ENCODE data around the gene MAD2L1BP. TPM values are rescaled to one million over a fixed set of nuclear protein-coding genes. Genes with fewer than 3 reads are reported as not detected.

Gene MAD2L1BP
- total and polyA plus RNA-seq, 2 donors (not counting 3 experiments of a cell fraction or from before 2014, with no cell fraction given), result 32.3 to 62.0 TPM

GRCh38 chr6:43593938-43594337 is 41.7 kb upstream of the MAD2L1BP start:
- H3K4me1 ChIP-seq (ENCODE audit: control insufficient read depth, extremely low read depth, insufficient read depth, low read length), result no peaks in the 10 kb centered on the region
- no peak overlapping the region for H3K4me3 ChIP-seq (replicated peaks in 1 of 3; ENCODE audit: insufficient read depth in 1 of 3, low read depth in 1 of 3, low read length in 3 of 3)
- peaks cover 0 to 16% of the 10 kb centered on the region in 2 experiments for H3K36me3 ChIP-seq (ENCODE audit: control insufficient read depth in 2 of 2, extremely low read depth in 1 of 2, insufficient read depth in 2 of 2, low read length in 2 of 2)
- ChIA-PET POLR2A (no interaction called here), CTCF (no interaction called here)
- no peak for DNase-seq (ENCODE audit: low read depth, low spot score)
- H3K9me1 ChIP-seq (replicated peaks; ENCODE audit: control insufficient read depth, extremely low read depth, insufficient read depth, low read length), result peaks cover 2% of the 10 kb centered on the region
- no peak for FAIRE-seq
- dilution Hi-C loops (cut with MboI; ENCODE audit: extremely low pct_ligation_motif_present, low sequenced_read_pairs) (no loop called here), intact Hi-C loops (cut with micrococcal nuclease) (no loop called here)
- H3K4me2 ChIP-seq (ENCODE audit: insufficient read depth, low read length), result no peak overlapping the region
- no peaks in the 10 kb centered on the region for H4K20me1 ChIP-seq (replicated peaks; ENCODE audit: control insufficient read depth, extremely low read depth, insufficient read depth, low read length)
- no peaks in the 10 kb centered on the region for H3K9me3 ChIP-seq (replicated peaks; ENCODE audit: control insufficient read depth, insufficient read depth, low read length)
- TF ChIP-seq EZH2 (IDR thresholded peaks at IDR 0.05; ENCODE audit: borderline replicate concordance, low read depth, low read length, severe bottlenecking) (no peak), MYC (IDR thresholded peaks at IDR 0.05; ENCODE audit: low read depth, low read length) (no peak), GATA2 (IDR thresholded peaks at IDR 0.05; ENCODE audit: insufficient read depth, insufficient read length, low read depth, low read length) (no peak), CTCF (IDR thresholded peaks at IDR 0.05; ENCODE audit: extremely low read depth in 1 of 2, insufficient read depth in 1 of 2, low read depth in 1 of 2, low read length in 2 of 2) (no peak), FOS (IDR thresholded peaks at IDR 0.05; ENCODE audit: borderline replicate concordance, insufficient read depth, low read length) (no peak), POLR2AphosphoS5 (IDR thresholded peaks at IDR 0.05; ENCODE audit: insufficient read depth, low read depth, low read length) (no peak), JUN (IDR thresholded peaks at IDR 0.05; ENCODE audit: borderline replicate concordance, insufficient read depth, insufficient read length, low read depth) (no peak), POLR2A (IDR thresholded peaks at IDR 0.05; ENCODE audit: low read depth, low read length) (no peak), MAX (IDR thresholded peaks at IDR 0.05; ENCODE audit: insufficient read depth, insufficient read length) (no peak)
- no peak overlapping the region for H3K27ac ChIP-seq (ENCODE audit: insufficient read depth, low read depth, low read length)
- no peak overlapping the region for H3K9ac ChIP-seq (replicated peaks; ENCODE audit: extremely low read depth, insufficient read depth, low read length)
- no TSS peak for BruUV-seq (replicated peaks)
- peaks cover 8% of the 10 kb centered on the region for H3K79me2 ChIP-seq (ENCODE audit: control insufficient read depth, insufficient read depth, low read length)
- no peak overlapping the region for H2AFZ ChIP-seq (ENCODE audit: low read depth, low read length)
- H3K27me3 ChIP-seq (ENCODE audit: control insufficient read depth in 2 of 2, insufficient read depth in 2 of 2, low read length in 2 of 2), result no peaks in the 10 kb centered on the region
